ENCODE measurements around the gene DNM3.

DNA sequence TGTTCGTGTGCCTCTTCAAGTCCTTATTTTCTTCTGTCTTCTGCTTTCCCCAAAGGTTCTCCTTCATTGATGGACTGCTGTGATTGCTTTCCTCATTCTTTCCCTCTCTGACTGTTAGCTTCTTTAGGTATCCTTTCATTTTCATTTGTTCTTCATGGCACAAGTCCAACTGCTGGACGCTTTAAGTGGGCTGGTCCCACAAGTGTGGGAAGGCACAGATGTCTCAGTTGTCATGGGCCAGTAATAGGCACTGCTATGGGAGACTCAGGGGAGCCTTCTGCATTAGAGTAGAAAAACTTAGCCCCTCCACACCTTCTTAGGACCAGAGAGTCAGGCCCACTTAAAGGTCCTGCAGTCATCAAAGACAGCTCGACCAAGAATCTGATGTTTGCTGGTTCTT, 456.8 kb downstream of the DNM3 start:
- TF ChIP-seq, protein P1, sequence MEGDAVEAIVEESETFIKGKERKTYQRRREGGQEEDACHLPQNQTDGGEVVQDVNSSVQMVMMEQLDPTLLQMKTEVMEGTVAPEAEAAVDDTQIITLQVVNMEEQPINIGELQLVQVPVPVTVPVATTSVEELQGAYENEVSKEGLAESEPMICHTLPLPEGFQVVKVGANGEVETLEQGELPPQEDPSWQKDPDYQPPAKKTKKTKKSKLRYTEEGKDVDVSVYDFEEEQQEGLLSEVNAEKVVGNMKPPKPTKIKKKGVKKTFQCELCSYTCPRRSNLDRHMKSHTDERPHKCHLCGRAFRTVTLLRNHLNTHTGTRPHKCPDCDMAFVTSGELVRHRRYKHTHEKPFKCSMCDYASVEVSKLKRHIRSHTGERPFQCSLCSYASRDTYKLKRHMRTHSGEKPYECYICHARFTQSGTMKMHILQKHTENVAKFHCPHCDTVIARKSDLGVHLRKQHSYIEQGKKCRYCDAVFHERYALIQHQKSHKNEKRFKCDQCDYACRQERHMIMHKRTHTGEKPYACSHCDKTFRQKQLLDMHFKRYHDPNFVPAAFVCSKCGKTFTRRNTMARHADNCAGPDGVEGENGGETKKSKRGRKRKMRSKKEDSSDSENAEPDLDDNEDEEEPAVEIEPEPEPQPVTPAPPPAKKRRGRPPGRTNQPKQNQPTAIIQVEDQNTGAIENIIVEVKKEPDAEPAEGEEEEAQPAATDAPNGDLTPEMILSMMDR (IDR thresholded peaks at IDR 0.05) = no peak
- no peak for TF ChIP-seq EZH2 (IDR thresholded peaks at IDR 0.05; ENCODE audit: borderline replicate concordance, insufficient read depth, low read depth, low read length, poor library complexity, severe bottlenecking)
